HUES64 (cell line): Measurements from ENCODE around the gene CD180.

Source experiments
- H3K27ac ChIP-seq: 2 replicates; pipeline ENCODE4 v1.7.0; 2013; ENCODE audit warnings: low read depth, low read length, inconsistent platforms
- H3K27me3 ChIP-seq: 2 replicates; pipeline ENCODE4 v1.6.1; 2013; ENCODE audit warnings: mild to moderate bottlenecking, low read length; ENCODE audit not compliant: insufficient read depth
- H3K36me3 ChIP-seq: 2 replicates; pipeline ENCODE4 v1.6.1; 2013; ENCODE audit warnings: mild to moderate bottlenecking, low read length; ENCODE audit not compliant: insufficient read depth
- H3K4me1 ChIP-seq: 2 replicates; pipeline ENCODE4 v1.6.1; 2013; ENCODE audit warnings: mild to moderate bottlenecking, low read length, moderate library complexity; ENCODE audit not compliant: insufficient read depth
- H3K4me3 ChIP-seq: 2 replicates; pipeline ENCODE4 v1.5.1; 2013; ENCODE audit warnings: mild to moderate bottlenecking, low read length, moderate library complexity
- H3K9ac ChIP-seq: 2 replicates; pipeline ENCODE4 v1.6.1; 2013; ENCODE audit warnings: mild to moderate bottlenecking, low read depth, low read length
- H3K9me3 ChIP-seq: 2 replicates; pipeline ENCODE4 v1.6.1; 2013; ENCODE audit warnings: low read depth, low read length; ENCODE audit not compliant: insufficient read depth
- WGBS: fragments of 150-250, 120-280 bp; methylation state at CpG from one replicate; pipeline ENCODE4 v1.1.7; 2013; ENCODE audit warnings: missing lambda C conversion rate; 5-methylcytosine and 5-hydroxymethylcytosine counted together

The CD180 gene

DNA sequence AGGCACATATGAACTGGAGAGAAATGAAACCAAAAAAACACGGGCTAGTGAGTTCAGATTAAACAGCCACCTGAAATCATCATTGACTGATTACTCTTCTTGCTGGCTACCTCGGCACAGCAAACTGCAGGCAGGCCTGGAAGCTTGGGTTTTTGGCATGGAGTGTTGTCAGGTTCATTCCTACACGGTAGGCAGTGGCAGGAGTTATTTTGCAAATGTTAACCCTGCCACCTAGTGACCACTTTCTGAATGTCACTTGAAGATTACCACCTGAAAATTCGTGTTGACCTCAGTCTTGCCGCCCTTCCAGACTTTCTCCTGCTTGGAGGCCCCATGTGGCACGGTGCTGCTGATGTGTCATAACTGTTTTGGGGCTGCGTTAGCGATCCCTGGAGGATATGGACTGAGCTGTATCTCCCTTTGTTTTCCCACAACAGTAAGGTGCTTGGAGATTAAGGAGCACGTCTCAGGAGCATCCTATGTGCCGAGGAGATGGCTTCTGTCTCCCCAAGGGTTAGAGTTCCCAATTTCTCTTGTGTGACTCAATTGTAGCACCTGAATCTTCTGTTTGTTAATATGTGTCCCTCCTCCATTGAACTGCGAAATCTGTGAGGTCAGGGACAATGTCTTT is 12.7 kb upstream of the CD180 start:
- WGBS, result 36% methylated on average over 11 of the region's 11 CpGs
- H3K36me3 ChIP-seq, result no peaks in the 10 kb centered on the region
- no peaks in the 10 kb centered on the region for H3K27me3 ChIP-seq
- H3K27ac ChIP-seq, result no peak overlapping the region
- H3K9ac ChIP-seq, result no peak overlapping the region
- H3K4me3 ChIP-seq, result no peak overlapping the region
- H3K9me3 ChIP-seq, result no peaks in the 10 kb centered on the region
- no peaks in the 10 kb centered on the region for H3K4me1 ChIP-seq

DNA sequence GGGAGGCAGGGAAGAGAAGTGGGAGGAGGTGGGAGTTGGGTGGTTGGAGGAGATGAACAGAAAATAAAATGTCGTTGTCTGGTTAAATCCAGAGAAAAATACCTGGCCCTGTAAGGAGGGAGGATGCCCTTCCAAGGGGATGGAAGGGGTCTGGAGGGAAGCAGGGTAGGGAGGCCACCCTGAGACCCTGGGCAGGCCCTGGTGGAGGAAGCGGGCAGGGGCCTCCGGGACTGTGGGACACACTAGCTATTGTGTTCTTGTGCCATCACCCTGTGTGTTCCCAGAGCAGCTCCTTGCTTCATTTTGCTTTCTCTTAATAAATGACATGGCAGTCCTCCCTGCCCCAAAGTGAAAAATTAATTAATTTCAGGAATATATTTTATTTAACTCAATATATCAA is 11.8 kb upstream of the CD180 start:
- no peaks in the 10 kb centered on the region for H3K27me3 ChIP-seq
- no peaks in the 10 kb centered on the region for H3K9me3 ChIP-seq
- H3K36me3 ChIP-seq, result no peaks in the 10 kb centered on the region
- no peak overlapping the region for H3K9ac ChIP-seq
- no peaks in the 10 kb centered on the region for H3K4me1 ChIP-seq
- H3K27ac ChIP-seq, result no peak overlapping the region
- WGBS, result 89% methylated on average over 3 of the region's 3 CpGs
- H3K4me3 ChIP-seq, result no peak overlapping the region

DNA sequence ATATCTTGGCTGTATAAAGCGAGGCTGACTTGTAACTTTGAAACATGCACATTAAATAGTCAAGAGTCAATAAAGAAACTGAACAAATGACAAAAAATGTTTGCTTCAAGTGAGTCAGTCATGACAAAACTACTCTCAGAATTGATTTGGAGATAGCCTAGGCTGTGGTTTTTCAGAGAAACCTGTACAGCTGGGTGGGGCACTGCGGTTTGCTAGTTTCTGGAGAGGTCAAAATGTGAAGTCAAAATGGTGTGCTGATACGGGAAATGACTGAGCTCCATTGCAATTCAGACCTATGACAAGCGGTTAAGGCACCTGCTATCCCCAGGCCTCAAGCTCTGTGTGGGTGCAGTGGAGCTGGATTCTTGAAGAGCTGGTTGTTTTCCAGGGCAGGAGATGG is 10.3 kb upstream of the CD180 start:
- no peaks in the 10 kb centered on the region for H3K27me3 ChIP-seq
- H3K9me3 ChIP-seq, result no peaks in the 10 kb centered on the region
- H3K27ac ChIP-seq, result no peak overlapping the region
- WGBS, result 98% methylated on average over 4 of the region's 4 CpGs
- H3K4me1 ChIP-seq, result no peaks in the 10 kb centered on the region
- H3K36me3 ChIP-seq, result no peaks in the 10 kb centered on the region
- no peak overlapping the region for H3K4me3 ChIP-seq
- H3K9ac ChIP-seq, result no peak overlapping the region

DNA sequence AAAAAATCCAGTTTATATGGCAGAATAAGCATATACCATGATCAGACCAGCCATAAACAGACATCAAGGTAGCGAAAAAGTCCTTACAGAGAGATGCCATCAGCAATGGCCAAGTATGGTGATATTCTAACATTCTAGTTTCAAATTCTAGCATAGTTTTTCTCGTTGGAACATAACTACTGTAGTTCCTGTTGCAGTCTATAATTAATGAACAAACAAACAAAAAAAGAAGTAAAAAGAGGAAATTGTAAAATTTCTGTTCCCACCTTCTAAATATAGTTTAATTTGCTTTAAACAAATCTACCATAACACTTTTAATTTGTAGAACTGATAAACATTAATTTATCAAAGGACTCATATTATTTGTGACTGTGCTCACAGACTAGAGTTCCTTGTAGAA is 9.9 kb upstream of the CD180 start:
- Histone ChIP-seq H3K9me3 (no peaks in the 10 kb centered on the region), H3K4me3 (no peak overlapping the region), H3K9ac (no peak overlapping the region), H3K27me3 (no peaks in the 10 kb centered on the region), H3K27ac (no peak overlapping the region), H3K36me3 (no peaks in the 10 kb centered on the region), H3K4me1 (no peaks in the 10 kb centered on the region)
- 100% methylated on average over 1 of the region's 2 CpGs for WGBS

DNA sequence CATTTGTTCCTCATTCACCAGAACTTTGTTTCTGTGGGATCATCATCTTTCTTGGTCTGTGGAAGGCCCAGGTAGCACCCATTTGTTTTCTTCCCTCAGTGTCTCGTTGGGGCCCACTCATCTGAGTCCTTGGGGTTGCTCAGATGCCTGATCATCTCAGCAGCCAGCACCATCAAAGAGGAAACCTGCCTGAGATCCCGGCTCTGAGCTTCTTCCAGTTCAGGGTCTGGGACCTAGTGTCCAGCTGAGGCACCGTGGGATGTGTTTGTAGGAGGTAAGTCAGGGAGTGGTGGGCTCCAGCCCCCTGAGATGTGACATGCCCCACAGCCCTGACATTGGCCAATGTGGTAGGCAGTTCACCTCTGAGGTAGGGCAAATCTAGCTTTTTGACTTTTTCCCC is 9.4 kb upstream of the CD180 start:
- Histone ChIP-seq H3K4me1 (no peaks in the 10 kb centered on the region), H3K27me3 (no peaks in the 10 kb centered on the region), H3K9ac (no peak overlapping the region), H3K36me3 (no peaks in the 10 kb centered on the region), H3K27ac (no peak overlapping the region), H3K4me3 (no peak overlapping the region), H3K9me3 (no peaks in the 10 kb centered on the region)
- 93% methylated on average over 3 of the region's 3 CpGs for WGBS

DNA sequence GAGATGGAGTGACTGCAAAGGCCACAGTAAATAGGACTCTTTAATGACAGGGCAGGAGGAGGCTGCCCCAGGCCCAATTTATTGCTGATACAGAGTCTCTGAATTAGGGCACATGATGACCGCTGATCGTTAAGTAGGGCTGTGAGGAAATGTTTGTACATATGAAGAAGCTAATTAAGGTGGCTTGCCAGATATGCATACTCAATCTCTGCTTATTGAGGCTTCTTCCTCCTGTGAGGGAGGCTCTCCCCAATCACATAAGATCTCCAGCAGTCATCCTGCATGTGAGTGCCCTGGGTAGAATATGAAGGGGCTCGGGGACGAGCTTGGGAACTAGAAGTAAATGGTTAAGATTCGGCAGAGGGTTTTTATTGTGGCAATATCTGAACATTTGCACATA is 8.2 kb upstream of the CD180 start:
- WGBS, result 85% methylated on average over 2 of the region's 5 CpGs
- no peaks in the 10 kb centered on the region; the same call in 1 of the 2 replicates for H3K4me1 ChIP-seq
- H3K27me3 ChIP-seq, result no peaks in the 10 kb centered on the region
- H3K36me3 ChIP-seq, result no peaks in the 10 kb centered on the region
- no peak overlapping the region for H3K27ac ChIP-seq
- H3K9me3 ChIP-seq, result no peaks in the 10 kb centered on the region
- H3K4me3 ChIP-seq, result no peak overlapping the region
- no peak overlapping the region for H3K9ac ChIP-seq

DNA sequence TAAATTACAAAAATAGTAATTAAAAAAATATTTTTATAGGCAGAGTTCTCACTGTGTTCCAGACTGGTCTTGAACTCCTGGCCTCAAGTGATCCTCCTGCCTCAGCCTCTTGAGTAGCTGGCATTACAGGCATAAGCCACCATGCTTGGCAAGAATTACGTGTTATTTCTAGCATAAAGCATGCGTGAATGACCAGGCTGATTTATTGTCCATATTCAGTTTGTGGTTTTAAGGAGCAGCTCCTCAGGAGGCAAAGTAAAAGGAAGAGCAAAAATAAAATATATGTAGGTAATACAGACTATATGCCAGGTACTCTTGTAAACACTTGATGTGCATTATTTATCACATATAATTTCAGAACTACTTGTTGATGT is 7.1 kb upstream of the CD180 start:
- Histone ChIP-seq H3K4me1 (no peaks in the 10 kb centered on the region; the same call in 1 of the 2 replicates), H3K4me3 (no peak overlapping the region), H3K9ac (no peak overlapping the region), H3K27ac (no peak overlapping the region), H3K9me3 (no peaks in the 10 kb centered on the region), H3K36me3 (no peaks in the 10 kb centered on the region), H3K27me3 (no peaks in the 10 kb centered on the region)
- 93% methylated on average over 2 of the region's 2 CpGs for WGBS

DNA sequence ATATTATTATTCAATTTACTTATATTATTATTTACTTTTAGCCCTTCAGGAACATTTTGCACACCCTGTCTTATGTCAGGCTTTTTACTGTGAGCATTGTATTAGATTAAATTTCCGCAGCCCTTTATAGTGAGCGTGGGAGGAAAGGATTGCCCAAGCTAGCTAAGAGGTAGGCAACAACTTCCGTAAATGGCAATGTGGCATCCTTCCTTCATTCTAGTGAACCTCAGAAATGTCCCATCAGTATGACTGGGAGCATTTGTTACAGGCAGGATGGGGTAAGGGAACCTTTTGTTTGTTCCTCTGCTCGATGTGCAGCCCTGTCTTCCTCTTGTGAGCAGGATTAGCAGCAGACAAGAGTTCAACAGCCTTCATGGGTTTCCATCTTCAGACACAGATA is 6.2 kb upstream of the CD180 start:
- no peaks in the 10 kb centered on the region; the same call in 1 of the 2 replicates for H3K4me1 ChIP-seq
- no peak overlapping the region for H3K9ac ChIP-seq
- 89% methylated on average over 4 of the region's 4 CpGs for WGBS
- H3K4me3 ChIP-seq, result no peak overlapping the region
- no peaks in the 10 kb centered on the region for H3K27me3 ChIP-seq
- no peaks in the 10 kb centered on the region for H3K36me3 ChIP-seq
- no peaks in the 10 kb centered on the region for H3K9me3 ChIP-seq
- H3K27ac ChIP-seq, result no peak overlapping the region

DNA sequence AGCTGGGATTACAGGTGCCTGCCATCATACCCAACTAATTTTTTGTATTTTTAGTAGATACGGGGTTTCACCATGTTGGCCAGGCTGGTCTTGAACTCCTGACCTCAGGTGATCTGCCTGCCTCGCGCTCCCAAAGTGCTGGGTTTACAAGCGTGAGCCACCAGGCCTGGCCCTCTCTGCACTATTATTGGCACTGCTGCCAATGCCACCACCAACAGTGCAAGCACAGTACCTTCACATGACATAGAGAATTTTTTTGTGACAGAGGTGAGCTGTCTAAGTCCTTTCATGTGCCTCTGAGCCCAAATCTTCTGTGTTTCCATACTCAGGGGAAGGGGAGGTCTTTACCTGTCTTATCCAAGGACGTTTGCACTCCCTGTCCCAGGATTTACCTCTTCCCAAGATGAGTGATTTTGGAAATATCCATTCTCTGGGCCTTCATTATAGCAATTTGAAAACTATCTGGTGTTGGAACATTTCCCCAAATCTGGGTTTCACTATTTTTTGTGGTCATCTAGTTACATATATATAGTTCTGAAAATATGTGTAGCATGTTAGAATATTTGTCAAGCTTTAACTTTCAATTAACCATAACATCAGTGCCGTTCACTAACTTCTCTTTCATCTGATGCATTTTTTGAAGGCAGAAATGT is 5.4 kb upstream of the CD180 start:
- Histone ChIP-seq H3K4me3 (no peak overlapping the region), H3K36me3 (no peaks in the 10 kb centered on the region), H3K9ac (no peak overlapping the region), H3K27ac (no peak overlapping the region), H3K4me1 (no peaks in the 10 kb centered on the region; the same call in 1 of the 2 replicates), H3K27me3 (no peaks in the 10 kb centered on the region), H3K9me3 (no peaks in the 10 kb centered on the region)
- 91% methylated on average over 5 of the region's 6 CpGs for WGBS

DNA sequence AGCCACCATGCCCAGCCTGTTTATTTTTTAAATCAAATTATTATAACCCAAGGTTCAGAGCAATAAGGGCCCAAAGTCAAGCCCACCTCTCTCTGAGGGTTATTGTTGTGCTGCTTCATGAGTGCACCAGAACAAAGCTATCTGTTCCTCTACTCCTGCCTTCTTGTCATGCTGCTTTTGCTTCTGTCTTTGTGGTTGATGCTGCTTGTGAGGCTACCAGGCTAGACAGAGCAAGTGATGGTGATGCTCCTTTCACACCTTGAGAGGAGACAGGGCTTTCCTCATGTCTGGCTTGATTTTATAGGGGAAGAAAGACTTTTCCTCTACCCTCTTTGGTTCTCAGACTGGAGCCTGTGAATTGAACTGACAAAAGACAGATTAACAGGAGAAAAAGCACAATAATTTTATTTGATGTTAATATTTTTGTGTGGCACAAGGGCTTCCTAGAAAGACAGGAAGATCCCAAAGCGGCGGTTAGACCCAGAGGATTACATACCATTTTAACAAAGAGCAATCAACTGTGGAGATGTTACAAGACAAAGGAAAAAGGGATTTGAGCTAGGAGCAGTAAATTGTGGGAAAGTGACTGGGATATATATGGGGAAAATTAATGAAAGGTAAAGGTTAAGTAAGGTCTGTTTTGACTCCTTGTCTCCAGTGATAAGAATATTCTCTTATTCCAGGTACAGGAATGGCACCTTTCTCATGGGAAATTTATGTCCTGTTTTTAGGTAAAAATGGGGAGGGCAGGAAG is 4.4 kb upstream of the CD180 start:
- Histone ChIP-seq H3K27me3 (no peaks in the 10 kb centered on the region), H3K36me3 (no peaks in the 10 kb centered on the region), H3K9me3 (no peaks in the 10 kb centered on the region), H3K9ac (no peak overlapping the region), H3K4me3 (no peak overlapping the region), H3K27ac (no peak overlapping the region), H3K4me1 (no peaks in the 10 kb centered on the region; the same call in 1 of the 2 replicates)
- 100% methylated on average over 2 of the region's 2 CpGs for WGBS

DNA sequence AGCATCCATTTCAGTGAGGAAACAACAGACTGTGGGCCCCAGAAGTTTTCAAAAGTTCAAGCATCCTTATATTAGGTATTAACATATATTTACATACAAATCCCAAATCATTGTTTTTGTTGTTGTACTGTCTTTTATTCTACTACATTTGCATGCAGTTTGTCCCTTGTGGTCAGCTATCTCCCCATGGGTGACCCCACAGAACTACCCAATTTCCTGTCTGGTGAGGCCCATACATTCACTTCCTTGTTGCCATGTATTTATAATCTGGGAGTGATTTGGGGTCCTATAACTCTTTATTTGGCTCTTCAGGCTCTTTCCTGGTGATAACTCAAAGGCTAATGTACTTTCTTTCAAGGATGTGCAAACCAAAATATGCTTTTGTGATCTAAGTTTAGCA is 3.3 kb upstream of the CD180 start:
- Histone ChIP-seq H3K36me3 (no peaks in the 10 kb centered on the region), H3K4me1 (no peaks in the 10 kb centered on the region; the same call in 1 of the 2 replicates), H3K9ac (no peak overlapping the region), H3K9me3 (no peaks in the 10 kb centered on the region), H3K27me3 (no peaks in the 10 kb centered on the region), H3K27ac (no peak overlapping the region), H3K4me3 (no peak overlapping the region)
